ELR (cell line): ENCODE results near the gene FYB1.

Experiments
- DNase-seq: peaks from one replicate; pipeline ENCODE4 v3.0.0-alpha.2; 2015; ENCODE audit warnings: low read depth

Gene FYB1

DNA sequence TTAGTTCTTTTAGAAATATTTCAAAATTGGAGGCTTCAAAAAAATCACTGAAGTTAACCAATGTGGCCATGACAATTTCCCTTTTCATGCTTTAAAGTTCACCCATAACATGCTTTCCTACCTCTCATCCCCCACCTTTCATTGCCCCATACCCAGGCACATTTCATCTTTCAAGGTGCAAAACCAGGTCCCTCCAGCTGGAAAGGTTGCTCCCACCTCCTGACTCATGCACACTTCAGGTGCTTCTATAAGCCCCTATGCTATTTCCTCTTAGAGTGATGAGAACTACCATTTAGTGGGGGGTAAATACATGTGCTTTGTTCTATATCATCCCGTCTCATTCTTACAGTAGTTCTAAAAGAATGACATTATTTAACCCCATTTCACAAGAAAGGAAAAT, 15.4 kb downstream of the FYB1 start:
- no peak for DNase-seq

DNA sequence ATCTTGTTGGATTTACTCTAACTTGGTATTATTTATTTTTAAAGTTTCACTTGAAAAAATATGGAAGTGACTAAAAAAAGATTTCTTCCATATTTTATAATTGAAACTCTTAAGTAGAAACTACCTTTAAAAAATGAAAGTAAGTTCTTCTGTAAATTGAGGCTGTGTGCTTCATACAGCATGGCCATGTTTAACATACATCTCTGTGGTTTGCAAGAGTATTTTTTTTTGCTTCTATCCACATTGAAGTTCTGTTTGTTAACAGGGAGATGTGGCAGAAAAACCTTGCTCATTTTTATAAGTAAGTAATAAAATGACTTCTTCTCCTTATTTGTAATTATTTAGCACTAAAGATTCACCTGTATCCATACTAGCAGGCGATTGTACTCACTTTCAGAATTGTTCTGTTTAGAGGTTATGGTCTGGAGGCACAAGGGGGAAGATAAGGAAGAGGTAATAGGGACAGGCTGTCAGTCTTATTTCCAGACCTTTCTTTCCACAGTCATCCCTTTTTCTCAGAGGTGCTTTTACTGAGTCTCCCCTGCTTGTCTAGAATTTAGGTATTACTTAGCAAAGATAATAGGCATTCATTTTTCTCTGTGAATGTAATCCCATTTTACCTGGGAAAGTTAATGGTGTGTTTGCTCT, 16.0 kb downstream of the FYB1 start:
- no peak for DNase-seq

DNA sequence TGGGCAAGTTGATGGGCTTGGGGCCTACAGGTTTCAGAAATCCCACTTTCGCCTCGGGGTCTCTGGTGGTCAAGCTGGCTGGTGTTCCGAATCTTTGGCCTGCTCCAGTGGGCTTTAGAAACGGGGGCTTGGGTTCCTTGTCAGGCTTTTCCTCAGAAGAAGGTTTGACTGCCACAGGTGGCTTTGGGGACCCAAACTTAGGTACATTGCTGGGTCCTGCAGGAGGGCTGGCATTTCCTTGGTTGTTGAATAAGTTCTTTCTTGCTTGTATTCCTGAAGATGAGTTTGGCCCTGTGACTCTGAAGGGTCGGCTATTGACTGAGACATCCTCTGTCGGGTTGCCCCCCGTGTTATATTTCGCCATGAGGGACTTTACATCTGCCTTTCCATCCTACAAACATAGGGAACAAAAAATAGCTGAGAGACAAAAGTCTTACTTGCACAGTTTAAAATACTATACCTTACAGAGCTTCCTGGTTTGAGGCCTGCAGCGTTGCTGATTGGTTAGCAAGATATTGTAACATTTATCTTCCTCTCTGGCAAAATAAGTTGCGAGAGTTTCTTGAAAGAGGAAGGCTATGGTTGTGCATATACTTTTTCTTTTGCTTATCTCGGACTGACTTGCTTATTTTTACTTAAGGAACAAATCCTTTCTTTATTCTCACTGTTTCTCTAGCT, 16.6 kb downstream of the FYB1 start:
- no peak for DNase-seq

DNA sequence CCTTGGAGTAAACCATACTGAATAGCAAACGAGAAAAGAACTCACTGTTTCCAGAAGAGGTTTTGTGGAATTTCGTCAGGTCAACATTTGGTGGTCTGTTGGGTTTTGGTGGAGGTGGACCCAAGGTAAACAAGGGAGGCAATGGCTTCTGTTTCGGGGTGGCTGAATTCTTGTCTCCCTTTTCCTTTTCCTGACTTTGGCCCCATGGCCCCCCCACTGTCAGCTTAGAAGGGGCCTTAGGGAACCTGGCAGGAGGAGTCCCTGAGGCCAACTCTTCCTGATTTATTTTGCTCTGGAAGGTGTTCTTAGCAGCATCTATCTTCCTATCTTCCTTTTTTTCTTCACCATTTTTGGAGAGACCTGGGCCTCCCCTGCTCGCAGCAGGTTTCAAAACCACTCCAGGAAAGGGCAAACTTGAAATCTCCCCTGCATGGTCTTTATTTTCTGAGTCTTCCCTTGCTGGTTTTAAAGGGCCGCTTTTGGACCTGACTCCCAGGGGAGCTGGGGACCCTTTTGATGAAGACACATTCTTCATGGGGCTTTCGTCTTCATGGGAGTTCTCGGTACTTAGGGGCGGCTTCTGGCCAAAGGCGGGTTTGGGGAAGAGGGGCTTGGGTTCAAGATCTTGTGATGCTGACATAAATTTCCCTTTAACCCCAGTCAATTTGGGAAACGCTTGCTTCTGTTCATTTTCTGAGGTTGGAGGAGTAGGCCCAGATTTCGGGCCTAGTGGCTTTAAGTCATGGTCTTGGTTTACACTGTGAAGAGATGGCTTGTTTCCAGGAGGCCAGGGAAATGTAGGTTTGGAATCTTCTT, 17.4 kb downstream of the FYB1 start:
- DNase-seq = no peak

DNA sequence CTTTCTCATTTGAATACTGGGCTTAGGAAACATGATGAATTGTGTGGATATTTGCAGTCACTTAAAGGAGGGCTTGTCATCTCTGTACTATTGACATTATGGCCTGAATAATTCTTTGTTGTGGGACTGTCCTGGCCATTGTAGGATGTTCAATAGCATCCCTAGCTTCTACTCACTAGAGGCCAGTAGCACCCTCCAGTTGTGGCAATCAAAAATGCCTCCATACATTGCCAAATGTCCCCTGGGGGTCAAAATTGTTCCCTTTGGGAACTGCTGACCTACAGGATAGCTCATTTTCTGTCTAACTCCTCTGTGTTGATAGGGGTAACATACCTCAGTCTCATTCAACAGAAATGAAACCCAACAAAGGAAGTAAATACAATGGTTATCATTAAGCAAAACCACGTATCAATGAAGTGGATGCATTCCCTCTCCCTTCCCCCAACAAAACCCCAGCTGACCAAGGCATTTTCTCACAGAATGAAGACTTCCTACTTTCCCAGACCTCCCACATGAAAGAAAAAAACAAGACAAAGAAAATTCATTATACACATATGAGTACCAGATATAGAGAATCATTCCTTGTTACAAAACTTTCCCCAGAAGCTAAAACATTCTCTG, 18.1 kb downstream of the FYB1 start:
- DNase-seq = peak; percentile 30

DNA sequence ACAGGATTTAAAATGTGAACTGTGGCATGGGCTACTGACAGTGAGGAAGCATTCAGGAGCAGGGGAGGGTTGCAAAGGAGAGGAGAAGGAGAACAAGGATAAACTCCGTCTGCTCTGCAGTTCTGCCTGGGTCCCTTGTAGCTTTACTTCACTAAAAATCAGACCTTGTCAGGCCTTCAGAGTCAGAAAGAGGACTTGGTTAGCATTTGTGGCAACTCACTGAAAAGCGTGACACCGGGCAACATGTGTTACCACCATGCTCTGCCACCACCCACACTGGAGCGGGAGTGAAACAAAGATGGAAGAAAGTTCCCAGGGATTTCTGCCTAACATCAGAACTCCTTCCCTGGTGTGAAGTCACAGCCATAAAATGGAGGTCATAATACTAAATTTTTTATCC, 19.3 kb downstream of the FYB1 start:
- DNase-seq = no peak

DNA sequence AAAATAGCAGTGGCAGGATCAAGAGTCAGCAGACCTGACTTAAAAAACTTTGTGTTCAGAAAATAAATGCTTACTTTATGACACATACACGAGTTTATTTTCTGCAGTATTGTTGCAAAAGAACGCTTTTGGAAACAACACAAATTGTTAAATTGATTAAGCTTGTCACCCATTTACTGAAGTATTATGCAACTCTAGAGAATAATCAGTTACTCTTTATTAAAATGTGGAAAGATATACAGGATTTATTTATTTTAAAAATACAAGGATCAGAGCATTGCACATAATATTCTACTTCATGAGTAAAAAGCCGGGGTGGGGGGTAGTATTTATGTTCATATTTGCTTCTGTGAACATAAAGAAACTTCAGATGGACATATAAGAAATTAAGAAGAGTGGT, 20.0 kb downstream of the FYB1 start:
- no peak for DNase-seq

DNA sequence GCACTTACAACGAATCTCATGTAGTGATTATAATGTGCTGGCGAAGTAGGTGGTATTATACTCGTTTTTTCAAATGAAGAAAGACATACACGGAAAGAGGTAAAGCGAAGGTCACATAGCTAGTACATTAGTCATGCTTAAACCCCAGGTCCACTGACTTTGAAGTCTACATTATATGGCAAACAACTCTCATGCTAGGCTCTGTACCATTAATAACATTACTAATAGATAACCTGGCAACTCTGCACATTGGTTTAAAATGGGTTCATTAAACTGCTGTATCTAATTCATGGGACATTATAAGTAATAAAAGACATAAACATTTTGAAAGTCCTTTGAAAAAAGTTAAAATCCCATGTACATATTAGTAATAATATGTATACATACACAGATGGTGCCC, 21.2 kb downstream of the FYB1 start:
- DNase-seq = peak; percentile 75

DNA sequence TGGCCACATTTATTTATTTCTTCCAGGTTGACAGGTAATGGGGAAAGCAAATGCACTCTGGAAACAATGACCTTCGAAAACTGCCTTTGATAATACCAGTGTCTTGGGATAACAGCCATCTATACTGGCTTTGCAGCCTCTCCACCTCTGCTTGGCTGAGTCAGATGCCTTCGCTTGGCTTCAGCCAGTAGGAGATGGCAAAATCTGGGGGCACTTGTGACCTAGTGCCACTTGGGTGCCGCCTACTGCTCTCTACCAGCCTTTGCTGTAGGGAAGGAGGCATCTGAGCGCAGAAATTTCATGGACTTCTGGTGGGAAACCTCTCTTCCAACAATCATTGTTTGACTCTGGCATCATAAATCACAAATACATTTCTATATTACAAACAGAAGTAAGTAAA, 21.8 kb downstream of the FYB1 start:
- DNase-seq = no peak

DNA sequence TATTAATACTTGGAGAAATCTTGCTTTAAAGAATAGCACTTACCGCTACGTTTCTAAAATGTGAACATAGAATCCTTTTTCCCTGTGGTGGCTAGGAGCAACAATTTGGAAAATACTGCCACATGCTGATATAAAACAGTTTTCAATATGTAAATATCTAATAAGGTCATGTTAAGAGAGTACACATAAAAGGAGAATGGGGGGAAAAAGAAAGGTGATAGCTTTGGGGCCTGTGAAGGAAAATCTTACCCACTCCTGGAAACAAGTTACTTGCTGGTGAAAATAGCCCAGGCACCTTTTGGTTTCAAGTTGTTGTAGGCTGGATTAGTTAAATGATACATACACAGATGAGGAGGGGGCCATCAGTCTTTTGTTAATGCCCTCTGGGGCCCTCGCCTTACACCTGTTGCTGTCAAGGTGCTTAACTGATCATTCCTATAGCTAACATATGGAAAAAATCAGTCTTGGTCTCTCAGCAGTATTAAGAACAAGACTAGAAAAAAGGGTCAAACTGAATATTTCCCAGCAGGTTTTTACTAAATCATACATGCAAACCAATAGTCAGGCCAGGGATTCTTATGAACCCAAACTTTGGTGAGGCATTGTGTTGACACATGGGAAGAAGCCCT, 24.1 kb downstream of the FYB1 start:
- DNase-seq = peak; percentile 38

DNA sequence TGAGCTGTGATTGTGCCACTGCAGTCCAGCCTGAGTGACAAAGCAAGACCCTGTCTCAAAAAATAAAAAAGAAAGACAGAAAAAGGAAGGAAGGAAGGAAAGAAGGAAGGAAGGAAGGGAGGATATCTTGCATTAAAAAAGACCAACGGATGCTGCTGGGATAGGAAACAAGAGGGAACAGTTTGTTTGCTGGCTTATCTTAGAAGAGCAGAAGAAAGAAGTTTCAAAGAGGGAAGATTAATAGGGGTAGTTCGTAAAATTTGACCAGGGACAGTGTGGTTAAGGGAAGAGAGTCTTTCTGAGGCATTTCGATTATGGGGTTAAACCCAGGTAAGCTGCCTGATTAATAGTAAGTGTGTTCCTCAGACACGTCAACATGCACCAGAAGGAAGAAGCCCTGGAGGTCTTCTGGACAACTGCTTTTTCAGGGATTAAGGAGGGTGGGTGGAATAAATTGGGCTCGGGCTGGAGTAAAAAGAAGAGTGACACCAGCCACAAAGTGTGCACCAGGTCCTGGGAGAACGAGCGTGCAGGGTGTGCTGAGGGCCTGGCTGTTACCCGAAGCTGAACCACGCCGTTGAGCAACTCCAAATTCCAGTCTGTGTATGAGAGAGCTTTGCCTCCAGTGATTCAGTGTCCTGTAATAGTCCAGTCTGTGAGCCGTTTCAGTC, 24.8 kb downstream of the FYB1 start:
- peak; percentile 96 for DNase-seq

DNA sequence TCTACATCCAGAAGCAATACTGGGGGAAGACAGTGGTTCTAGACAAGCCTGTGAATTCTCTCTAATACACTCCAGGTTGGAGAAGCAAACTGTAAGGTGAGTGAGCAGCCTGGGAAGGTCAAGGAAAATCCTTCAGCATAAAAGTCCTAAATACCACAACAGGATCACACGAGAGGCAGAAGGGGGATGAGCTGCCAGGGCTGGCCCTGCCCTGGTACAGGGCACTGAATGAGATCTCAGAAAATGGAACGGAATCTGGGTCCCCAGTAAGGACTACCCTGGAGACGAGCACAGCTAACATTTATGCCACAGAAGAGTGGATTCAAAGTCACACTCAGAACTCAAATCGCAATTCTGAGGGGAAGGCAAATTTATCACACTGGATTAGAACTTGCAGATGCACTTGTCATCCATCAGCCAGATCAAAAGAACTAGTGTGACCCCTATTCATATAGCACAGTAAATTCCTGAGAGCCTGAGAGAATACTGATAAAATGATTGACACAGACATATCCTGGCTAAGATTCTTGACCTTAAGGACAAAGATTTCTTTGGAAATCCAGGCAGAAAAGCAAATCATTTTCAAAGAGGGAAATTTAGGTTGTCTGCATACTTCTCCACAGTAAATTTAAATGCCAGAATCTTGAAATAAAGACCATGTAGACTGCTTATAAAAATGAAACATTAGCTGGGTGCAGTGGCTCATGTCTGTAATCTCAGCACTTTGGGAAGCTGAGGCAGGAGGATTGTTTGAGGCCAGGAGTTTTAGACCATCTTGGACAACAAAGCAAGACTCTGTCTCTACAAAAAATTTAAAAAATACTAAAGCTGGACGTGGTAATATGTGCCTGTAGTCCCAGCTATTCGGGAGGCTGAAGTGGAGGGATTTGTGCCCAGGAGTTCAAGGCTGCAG, 25.6 kb downstream of the FYB1 start:
- no peak for DNase-seq

DNA sequence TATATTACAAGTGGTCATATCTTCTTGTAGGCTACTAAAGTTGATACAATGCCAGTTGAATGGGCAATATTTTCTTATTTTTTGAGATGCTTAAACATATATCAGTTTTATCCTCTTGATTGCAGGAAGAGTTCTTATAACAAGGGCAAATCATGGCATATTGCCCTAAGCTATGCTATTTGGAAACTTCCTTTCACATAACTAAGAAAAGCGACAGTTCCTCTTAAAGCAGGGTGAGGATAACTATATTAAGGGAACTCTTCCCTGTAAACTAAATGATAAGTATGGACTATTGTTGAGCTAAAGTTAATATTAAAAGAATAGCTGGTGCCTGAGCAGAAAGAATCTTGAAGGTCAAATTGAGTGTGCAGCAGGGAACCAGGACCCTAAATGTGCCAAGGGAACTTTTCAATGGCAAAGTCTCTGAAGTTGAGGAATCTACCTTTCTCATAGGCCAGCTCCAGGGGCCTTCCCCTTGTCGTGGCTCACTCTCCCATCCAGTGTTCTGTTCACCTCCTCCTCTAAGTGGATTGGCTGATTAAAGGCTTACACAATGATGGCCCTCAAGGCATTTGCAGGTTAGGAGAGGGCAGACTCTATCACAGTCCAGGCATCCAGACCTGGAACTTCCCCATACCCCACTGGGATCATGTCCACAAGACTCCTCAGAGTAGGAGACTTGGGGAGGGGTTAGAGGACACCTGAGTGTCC, 26.8 kb downstream of the FYB1 start:
- DNase-seq = no peak

DNA sequence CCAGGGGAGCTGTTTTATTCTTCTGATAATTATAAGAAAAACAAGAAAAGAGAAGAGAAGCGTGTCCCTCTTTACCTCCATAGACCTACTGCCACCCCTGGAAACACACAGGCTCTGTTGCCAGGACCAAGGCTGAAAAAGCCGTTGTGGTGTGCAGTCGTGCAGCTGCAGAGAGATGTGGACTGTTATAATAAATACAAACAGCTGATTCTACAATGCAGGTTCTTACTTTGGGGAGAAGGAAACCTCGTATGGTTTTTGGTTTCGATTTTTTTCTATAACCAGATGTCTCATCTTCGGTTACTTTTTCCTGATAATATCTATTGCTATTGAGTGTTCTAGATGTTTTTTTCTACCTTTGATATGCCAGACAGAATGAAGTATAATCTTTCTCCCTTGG, 28.1 kb downstream of the FYB1 start:
- no peak for DNase-seq

DNA sequence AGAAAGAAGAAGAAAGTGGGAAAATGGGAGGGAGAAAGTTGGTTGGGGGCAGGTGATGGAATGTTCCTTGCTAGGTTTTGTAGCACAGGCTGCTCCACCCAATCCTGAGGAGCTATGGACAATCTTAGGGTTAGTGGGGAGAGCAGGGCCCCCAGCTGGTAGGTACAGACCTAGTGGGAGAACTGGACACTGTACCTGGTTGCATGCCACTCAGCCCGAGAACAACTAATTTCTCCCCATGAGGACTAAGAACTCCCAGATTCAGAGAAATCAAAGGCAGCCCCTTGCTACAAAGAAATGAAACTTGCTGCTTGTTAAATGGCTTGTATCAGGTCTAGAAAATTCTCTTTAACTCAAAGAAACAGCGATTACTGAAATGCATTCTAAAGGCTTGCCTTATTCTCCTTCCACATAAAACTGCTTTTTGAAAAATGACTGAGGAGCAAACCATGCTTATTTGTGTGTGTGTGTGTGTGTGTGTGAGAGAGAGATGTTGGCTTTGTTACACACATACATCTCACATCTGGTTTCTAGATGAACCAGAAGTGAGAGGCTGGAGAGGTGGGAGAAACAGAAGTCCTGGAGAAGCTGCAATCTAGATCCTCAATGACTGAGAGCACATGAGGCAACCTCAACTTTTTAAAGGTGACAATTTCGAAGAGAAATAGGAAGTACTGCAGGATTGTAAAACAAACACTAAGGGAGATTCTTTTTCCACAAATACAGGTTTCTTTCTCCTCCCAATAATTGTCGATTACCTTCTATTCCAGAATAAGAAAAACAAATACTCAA, 28.9 kb downstream of the FYB1 start:
- DNase-seq = no peak

DNA sequence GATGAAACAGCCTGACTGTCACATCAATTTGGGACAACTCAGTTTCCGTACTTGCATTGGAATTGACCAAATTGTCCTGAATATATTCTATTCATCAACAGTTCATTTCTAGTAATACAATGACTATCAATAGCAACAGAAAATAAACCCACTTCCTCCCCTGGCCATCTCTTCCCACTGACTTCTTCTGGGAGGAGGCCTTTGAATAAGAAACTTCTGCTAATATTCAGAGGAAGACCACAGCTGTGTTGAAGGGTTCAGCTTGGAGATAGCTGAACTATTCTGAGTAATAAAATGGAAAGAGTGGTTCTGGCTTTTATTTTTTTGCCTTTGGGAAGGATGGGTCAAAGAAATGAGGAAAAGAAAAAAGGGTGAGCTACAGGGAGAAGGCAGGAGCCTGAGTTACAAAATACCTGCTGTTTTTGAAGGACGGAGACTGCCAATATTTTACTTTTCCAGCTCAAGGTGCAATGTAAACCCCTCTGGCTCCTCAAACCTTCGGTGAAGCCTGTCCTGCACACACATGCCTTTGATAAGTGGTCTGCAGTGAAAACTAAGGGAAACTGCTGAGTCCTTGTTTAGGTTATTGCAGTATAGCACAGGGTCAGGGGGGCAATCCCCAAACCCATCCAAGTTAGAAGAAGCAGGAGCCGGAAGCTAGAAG, 29.9 kb downstream of the FYB1 start:
- DNase-seq = no peak

DNA sequence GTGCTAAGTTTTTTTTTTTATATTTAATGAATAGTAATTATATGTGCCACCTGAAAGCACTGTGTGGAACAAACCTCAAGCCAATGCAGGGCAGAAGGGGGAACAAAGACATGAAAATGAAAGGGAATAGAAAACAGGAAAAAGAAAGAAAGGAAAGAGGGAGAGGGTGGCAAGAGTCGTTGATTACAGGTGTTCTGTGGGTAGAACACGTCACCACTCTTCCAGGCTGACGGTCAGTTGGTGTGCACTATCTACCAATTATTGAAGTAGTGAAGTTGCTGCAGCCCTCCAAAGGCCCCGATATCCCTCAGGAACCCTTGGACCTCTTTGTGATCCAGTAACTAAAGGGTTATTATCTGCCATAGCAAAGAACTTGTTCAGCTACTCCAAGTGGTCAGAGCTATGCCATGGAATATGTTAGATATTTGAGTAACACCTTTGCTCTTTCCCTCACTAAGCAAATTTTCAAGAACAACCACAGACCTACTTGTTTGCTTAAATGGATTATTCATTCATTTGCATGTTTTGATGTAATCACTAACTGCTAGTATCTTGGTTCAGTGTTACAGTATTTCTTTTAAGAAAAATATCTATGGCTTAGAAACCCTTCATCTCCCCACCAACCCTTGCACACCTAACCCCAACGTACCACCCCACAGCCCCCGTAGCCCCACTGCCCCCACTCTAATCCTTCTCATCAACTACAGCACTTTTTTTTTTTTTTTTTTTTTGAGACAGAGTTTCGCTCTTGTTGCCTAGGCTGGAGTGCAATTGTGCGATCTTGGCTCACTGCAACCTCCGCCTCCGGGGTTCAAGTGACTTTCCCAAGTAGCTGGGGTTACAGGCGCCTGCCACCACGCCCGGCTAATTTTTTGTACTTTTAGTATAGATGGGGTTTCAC, 31.3 kb downstream of the FYB1 start:
- peak; percentile 38 for DNase-seq
